AG08396 (cell line): ENCODE data around the gene KANSL1.

Experiments used
- DNase-seq: peaks from one replicate; pipeline ENCODE4 v3.0.0; 2012; ENCODE audit warnings: low spot score, mixed read lengths

KANSL1 gene

DNA sequence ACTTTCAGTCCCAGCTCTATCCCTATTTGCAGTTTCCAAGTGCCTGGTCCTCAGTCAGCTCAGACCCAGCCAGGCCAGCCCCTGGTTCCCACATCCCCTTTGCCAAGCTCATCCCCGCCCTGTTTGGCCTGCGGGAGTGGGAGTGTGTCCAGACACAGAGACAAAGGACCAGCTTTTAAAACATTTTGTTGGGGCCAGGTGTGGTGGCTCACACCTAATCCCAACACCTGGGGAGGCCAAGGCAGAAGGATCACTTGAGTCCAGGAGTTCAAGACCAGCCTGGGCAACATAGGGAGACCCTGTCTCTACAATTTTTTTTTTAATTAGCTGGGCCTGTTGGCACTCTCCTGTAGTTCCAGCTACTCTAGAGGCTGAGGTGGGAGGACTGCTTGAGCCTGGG, 192.5 kb downstream of the KANSL1 start:
- no peak for DNase-seq

DNA sequence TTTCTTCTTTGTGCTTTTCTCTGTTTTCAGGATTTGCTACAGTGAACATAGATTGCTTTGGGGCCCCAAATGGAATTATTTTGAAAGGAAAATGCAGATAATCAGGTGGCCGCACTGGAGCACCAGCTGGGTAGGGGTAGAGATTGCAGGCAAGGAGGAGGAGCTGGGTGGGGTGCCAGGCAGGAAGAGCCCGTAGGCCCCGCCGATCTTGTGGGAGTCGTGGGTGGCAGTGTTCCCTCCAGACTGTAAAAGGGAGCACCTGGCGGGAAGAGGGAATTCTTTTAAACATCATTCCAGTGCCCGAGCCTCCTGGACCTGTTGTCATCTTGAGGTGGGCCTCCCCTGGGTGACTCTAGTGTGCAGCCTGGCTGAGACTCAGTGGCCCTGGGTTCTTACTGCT, 192.9 kb downstream of the KANSL1 start:
- no peak for DNase-seq

DNA sequence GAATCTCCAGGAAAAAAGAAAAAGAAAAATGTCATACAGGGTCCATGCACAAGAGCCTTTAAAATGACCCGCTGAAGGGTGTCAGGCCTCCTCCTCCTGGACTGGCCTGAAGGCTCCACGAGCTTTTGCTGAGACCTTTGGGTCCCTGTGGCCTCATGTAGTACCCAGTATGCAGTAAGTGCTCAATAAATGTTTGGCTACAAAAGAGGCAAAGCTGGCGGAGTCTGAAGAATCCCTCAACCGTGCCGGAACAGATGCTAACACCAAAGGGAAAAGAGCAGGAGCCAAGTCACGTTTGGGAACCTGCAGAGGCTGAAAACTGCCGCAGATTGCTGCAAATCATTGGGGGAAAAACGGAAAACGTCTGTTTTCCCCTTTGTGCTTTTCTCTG, 193.3 kb downstream of the KANSL1 start:
- no peak for DNase-seq

DNA sequence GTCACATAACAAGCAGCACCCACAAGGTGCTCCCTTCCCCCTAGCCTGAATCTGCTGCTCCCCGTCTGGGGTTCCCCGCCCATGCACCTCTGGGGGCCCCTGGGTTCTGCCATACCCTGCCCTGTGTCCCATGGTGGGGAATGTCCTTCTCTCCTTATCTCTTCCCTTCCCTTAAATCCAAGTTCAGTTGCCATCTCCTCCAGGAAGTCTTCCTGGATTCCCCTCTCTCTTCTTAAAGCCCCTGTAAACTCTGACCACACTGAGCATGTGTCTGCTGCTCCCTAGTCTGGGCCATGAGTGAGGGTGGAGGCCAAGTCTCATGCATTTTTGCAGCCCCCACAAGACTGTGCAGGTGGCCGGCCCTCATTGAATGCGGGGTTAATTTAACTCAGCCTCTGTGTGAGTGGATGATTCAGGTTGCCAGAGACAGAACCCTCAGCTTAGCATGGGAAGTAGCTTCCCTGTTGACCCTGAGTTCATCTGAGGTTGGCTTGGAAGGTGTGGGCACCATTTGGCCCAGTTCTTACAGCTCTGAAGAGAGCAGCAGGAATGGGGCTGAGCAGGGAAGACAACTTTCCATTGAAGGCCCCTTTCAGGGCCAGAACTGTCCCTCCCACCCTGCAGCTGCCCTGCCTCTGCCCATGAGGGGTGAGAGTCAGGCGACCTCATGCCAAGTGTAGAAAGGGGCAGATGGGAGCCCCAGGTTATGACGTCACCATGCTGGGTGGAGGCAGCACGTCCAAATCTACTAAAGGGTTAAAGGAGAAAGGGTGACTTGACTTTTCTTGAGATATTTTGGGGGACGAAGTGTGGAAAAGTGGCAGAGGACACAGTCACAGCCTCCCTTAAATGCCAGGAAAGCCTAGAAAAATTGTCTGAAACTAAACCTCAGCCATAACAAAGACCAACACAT, 194.0 kb downstream of the KANSL1 start, which contains the start of gene STH:
Gene STH (plus strand): TSS at position 264 of the 913 bp plus-strand sequence. CDS start 30 bp downstream, at position 294.
- no peak for DNase-seq

DNA sequence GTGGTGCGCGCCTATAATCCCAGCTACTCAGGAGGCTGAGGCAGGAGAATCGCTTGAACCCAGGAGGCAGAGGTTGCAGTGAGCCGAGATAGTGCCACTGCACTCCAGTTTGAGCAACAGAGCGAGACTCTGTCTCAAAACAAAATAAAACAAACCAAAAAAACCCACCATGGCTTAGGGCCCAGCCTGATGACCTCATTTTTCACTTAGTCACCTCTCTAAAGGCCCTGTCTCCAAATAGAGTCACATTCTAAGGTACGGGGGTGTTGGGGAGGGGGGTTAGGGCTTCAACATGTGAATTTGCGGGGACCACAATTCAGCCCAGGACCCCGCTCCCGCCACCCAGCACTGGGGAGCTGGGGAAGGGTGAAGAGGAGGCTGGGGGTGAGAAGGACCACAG, 195.6 kb downstream of the KANSL1 start:
- peak; percentile 41 for DNase-seq

DNA sequence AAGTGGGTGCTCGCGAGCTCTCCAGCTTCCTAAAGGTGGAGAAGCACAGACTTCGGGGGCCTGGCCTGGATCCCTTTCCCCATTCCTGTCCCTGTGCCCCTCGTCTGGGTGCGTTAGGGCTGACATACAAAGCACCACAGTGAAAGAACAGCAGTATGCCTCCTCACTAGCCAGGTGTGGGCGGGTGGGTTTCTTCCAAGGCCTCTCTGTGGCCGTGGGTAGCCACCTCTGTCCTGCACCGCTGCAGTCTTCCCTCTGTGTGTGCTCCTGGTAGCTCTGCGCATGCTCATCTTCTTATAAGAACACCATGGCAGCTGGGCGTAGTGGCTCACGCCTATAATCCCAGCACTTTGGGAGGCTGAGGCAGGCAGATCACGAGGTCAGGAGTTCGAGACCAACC, 196.1 kb downstream of the KANSL1 start:
- DNase-seq = no peak

DNA sequence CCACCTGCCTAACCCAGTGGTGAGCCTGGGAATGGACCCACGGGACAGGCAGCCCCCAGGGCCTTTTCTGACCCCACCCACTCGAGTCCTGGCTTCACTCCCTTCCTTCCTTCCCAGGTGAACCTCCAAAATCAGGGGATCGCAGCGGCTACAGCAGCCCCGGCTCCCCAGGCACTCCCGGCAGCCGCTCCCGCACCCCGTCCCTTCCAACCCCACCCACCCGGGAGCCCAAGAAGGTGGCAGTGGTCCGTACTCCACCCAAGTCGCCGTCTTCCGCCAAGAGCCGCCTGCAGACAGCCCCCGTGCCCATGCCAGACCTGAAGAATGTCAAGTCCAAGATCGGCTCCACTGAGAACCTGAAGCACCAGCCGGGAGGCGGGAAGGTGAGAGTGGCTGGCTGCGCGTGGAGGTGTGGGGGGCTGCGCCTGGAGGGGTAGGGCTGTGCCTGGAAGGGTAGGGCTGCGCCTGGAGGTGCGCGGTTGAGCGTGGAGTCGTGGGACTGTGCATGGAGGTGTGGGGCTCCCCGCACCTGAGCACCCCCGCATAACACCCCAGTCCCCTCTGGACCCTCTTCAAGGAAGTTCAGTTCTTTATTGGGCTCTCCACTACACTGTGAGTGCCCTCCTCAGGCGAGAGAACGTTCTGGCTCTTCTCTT, 196.8 kb downstream of the KANSL1 start:
- DNase-seq = no peak

DNA sequence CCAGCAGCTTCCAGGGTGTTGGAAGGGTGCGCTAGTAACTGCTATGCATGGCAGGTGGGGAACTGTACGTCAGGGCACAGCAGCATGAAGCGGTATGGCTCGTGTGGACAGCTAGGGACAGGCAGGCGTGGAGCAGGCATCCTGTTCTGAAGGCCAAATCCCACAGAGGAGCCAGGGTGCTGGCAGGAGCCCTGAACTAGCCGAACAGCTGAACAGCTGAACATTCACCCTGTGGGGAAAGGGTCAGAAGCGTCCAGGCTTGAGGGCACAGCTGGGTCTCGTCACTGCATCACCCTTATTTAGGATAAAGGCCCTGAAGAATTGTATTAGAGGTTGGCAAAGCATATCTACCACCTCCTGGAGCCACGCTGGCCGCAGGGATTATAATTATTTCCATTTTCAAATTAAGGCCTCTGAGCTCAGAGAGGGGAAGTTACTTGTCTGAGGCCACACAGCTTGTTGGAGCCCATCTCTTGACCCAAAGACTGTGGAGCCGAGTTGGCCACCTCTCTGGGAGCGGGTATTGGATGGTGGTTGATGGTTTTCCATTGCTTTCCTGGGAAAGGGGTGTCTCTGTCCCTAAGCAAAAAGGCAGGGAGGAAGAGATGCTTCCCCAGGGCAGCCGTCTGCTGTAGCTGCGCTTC, 197.5 kb downstream of the KANSL1 start:
- no peak for DNase-seq

DNA sequence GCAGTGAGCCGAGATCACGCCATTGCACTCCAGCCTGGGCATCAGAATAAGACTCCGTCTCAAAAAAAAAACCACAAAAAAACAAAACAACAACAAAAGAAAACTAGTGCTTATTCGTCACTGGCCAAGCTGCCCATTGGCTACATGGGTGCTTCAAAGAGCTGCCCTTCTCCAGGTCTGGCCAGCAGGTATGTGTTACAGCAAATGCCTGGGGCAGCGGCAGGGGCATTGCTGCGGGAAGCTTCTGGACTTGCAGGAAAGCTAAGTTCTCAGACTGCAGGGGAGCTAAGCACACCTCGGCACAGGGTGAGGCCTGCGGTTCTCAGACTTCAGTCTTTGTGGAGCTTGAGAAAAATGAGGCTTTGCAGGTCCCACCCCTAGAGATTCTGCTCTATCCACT, 198.2 kb downstream of the KANSL1 start:
- no peak for DNase-seq

DNA sequence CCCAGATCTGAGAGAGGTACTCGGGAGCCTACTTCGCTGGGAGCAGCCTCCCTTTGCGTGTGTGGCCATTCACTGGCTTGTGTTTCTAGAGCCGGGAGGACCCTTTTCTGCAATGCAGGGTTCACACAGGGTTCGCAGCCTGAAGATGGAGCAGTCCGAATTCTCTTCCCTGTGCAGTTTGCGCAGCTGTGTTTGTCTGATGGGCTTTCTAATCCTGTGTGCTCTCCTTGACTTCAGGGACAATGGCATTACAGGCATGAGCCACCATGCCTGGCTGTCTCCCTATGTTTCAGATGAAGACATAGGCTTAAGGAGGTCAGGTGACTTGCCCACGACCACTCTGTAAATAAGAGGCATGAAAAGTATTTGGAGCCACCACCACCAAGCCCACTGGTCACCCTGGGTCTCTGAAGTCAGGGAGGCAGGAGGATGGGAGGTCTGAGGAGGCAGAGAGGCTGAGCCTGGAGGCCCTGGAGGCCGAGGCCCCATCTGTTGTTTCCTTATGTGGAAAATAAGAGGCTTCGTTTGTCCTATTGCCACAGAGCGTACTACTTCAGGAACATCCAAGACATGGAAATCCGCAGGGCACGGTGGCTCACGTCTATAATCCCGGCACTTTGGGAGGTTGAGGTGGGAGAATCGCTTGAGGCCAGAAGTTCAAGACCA, 199.1 kb downstream of the KANSL1 start:
- no peak for DNase-seq

DNA sequence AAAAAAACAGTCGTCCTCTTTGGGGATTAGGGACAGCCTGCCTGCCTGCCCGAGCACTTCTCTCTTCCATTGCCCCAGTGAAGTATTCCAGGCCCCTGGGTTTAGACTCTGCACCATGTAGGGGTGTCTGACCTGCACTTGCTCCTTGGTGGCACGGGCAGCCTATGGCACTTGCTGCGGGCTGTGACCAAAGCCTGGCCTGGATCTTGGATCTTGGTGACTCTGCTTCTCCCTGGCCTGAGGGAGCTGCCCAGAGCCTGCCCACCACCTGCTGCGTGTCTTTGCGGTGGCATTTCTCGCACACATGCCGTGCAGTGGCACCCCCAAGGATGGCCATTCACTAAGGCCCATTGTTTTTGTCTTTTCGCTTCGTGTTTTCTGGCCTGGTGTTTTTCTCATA, 200.3 kb downstream of the KANSL1 start:
- DNase-seq = no peak

DNA sequence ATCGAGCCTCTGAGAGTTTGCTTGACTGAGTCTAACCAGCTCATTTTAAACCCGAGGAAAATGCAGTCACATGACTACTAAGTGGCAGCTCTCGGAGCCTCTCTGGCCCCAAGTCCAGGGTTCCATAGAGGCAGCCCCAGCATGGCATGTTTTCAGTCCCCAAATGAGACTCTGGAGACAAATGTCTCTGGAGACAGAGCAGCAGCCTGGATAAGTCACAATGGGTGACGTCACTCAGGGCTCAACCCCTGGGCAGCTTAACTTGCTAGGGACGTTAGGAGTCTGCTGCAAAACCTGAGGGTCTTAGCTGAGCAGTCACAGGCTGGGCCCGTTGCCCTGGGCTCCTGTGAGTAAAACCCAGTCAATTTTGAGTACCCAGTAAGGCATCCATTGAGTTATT, 201.1 kb downstream of the KANSL1 start:
- no peak for DNase-seq

DNA sequence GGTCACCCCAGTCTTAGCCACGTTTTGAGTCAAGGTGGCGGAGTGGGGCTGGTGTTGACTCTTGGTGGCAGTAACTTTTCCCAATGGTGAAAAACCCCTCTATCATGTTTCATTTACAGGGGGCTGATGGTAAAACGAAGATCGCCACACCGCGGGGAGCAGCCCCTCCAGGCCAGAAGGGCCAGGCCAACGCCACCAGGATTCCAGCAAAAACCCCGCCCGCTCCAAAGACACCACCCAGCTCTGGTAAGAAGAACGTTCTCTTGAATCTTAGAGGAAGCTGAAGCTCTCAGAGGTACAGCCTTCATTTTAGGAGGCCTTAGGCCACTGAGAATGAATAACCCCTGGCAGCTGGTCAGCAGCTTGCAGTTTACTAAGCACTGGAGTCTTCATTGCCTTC, 201.9 kb downstream of the KANSL1 start:
- DNase-seq = no peak

DNA sequence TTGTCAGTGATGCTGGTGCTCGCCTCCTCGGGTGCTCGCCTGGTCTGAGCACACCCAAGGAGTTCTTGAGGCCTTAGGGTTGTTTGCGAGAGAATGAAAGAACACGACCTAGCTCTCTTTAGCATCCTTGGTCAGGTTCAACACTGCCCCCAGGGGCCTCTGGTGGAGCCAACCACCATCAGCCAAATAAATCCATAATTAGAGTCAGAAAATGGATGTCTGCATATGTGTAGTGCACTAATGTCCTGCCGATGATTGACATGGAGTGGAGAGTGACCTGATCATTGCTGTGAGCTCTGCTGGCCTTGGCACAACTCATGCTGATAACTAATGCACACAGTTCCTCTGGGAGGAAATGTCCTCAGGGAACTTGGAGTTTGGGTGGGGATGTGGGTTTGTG, 202.3 kb downstream of the KANSL1 start:
- no peak for DNase-seq

DNA sequence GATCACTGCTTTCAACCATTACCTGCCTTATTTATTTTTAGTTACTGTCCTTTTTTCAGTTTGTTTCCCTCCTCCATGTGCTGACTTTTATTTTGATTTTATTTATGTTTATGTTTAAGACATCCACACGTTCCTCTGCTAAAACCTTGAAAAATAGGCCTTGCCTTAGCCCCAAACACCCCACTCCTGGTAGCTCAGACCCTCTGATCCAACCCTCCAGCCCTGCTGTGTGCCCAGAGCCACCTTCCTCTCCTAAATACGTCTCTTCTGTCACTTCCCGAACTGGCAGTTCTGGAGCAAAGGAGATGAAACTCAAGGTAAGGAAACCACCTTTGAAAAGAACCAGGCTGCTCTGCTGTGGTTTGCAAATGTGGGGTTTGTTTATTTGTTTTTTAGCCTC, 203.5 kb downstream of the KANSL1 start:
- DNase-seq = no peak

DNA sequence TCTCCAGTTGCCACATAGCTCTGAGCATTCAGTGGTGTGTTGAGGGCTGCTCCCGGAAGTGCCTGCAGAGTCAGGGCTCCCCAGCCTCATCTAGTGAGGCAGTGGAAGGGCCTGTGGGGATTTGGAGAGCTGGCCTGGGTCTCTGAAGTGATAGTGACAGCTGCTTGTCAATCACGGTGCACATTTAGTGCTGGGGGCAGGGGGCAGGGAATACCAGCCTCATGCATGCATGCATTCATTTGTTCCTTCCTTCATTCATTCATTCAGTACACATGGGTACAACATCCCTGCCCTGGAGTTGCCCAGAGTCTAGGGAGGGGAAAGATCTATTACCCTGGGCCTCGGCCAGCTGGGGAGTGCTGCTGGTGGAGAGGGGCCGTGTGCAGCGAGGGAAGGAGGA, 205.5 kb downstream of the KANSL1 start:
- no peak for DNase-seq

DNA sequence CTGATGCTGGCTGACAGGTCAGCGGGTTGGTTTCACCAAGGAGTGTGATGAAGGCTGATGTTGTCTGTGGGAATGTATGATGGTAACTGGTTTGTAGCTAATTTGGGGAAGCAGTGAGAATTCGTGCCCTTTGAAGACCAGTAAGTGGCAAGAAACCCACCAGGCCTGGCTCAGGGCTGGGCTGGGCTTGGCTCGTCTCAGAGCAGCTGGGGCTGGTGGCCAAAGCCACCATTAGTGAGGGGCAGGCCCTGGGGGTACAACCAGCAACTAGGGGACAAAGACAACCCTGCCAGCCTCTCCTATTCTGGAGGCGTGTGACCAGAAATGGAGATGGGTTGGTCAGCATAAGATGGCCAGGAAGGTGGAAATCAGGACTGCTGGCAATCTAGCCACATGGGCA, 207.2 kb downstream of the KANSL1 start:
- no peak for DNase-seq

DNA sequence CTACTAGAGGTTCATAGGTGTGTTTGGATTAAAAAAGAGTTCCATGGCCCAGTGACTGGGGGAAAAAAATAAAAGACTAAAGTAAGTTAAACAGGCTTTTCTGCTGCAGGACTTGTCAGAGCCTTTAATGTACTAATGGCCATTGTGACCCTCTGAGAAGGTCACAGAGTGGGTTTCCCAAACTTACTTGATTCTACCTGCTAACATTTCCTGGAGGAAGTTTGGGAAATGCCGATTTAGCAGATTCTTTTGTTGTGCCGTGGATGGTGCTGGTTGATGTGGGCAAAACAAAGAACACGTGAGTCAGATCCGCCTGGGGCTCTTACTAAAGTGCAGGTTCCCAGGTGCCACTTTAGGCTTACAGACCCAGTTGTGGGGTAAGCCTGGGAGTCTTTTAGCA, 207.8 kb downstream of the KANSL1 start:
- DNase-seq = no peak

DNA sequence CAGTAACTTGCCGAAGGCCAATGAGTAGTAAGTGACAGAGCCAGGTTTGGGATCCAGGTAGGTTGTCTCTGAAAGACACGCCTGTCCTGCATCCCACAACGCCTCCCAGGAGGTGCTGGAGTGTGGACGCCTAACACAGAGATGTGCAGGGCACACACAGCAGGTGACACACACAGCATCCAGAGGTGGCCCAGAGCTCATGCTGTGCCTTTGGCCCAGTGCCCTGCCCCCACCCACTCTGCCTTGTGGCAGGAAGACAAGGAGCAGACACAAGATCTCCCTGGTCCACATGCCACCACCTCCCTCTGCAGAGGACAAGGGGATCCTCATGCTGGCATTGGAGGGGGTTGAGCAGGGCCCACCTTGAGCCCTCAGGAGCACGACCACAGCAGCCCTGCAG, 208.9 kb downstream of the KANSL1 start:
- no peak for DNase-seq

DNA sequence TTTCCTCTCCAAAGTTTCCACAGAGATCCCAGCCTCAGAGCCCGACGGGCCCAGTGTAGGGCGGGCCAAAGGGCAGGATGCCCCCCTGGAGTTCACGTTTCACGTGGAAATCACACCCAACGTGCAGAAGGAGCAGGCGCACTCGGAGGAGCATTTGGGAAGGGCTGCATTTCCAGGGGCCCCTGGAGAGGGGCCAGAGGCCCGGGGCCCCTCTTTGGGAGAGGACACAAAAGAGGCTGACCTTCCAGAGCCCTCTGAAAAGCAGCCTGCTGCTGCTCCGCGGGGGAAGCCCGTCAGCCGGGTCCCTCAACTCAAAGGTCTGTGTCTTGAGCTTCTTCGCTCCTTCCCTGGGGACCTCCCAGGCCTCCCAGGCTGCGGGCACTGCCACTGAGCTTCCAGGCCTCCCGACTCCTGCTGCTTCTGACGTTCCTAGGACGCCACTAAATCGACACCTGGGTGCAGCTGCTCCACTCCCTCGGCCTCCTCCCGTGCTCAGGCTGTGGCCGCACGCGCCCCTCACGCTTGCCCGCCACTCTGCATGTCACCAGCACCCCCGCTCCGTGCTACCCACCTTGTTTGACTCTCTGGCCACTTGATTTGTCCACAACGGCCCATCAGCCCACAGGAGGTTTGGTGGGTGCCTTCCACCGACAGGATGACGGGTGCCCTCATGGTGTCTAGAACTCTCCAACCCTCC, 209.5 kb downstream of the KANSL1 start:
- DNase-seq = no peak

DNA sequence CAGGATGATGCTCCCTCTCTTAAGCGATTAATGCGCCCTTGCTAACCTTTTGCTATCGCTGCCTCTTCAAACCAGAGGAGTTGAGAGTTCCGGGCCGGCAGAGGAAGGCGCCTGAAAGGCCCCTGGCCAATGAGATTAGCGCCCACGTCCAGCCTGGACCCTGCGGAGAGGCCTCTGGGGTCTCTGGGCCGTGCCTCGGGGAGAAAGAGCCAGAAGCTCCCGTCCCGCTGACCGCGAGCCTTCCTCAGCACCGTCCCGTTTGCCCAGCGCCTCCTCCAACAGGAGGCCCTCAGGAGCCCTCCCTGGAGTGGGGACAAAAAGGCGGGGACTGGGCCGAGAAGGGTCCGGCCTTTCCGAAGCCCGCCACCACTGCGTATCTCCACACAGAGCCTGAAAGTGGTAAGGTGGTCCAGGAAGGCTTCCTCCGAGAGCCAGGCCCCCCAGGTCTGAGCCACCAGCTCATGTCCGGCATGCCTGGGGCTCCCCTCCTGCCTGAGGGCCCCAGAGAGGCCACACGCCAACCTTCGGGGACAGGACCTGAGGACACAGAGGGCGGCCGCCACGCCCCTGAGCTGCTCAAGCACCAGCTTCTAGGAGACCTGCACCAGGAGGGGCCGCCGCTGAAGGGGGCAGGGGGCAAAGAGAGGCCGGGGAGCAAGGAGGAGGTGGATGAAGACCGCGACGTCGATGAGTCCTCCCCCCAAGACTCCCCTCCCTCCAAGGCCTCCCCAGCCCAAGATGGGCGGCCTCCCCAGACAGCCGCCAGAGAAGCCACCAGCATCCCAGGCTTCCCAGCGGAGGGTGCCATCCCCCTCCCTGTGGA, 210.2 kb downstream of the KANSL1 start:
- no peak for DNase-seq
